Measurements from ENCODE around the gene PRDM1. TPM values are rescaled to one million over a fixed set of nuclear protein-coding genes. Genes with fewer than 3 reads are reported as not detected.
A peak's percentile ranks its signal among the peaks of the same experiment; 100 is the strongest.

The PRDM1 gene
- polyA plus RNA-seq (2012; rRNA removed) = 2.3 and 4.0 TPM in 2 replicates
- polyA plus RNA-seq (2012; cell fraction: cytosol; rRNA removed) = 2.6 and 3.0 TPM in 2 replicates
- 6.7 and 8.0 TPM in 2 replicates for polyA plus RNA-seq (2012; cell fraction: nucleus; rRNA removed)

DNA sequence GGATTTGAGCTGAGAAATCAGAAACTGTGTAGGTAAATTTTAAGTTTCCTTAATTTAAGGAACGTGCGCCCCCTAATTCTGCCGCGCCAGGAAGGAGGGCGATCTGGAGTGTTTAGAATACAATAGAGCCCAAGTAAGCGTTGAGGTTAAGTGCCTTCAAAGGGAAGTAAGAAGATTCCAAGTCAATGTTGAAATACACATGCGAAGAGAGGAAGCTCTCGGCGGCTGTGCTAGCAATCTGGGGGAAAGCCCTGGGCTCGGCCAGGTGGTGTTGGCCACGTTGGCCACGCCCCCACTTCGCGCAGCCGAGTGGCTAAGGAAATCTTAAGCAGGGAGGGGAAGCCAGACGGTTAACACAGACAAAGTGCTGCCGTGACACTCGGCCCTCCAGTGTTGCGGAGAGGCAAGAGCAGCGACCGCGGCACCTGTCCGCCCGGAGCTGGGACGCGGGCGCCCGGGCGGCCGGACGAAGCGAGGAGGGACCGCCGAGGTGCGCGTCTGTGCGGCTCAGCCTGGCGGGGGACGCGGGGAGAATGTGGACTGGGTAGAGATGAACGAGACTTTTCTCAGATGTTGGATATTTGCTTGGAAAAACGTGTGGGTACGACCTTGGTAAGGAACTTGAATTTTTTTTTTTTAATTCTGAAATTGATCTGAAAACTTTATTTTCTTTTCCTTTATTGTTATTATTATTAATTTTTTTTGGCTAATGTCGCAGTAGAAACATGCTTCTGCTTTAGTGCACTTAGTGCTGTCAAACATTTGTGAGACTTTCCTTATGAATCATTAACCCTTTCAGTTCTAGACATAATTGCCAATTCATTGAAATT lies at the start of gene PRDM1:
PRDM1 (plus strand) TSS at position 353 of the 830 bp plus-strand sequence; CDS start at position 571, 218 bp downstream.
- POLR2A ChIA-PET = no interaction called here
- DNase-seq = peak; percentile 69
- peak within 1 kb of the TSS; percentile 83 for H2AFZ ChIP-seq (ENCODE audit: low read depth)

More for the DNA sequence above, at the start of gene PRDM1:
- Histone ChIP-seq H3K79me2 (ENCODE audit: insufficient read depth) (peaks cover 34% of the 10 kb centered on the region), H3K36me3 (replicated peaks in 1 of 2; ENCODE audit: control insufficient read depth in 1 of 2, insufficient read depth in 2 of 2, low read length in 1 of 2) (no peaks in the 10 kb centered on the region), H3K9ac (peak within 1 kb of the TSS; percentile 60; the same call in 1 of the 2 replicates), H3K4me2 (peak within 1 kb of the TSS; percentile 85), H3K9me3 (no peaks in the 10 kb centered on the region), H3K27ac (ENCODE audit: low read depth in 2 of 2, low read length in 1 of 2) (peak within 1 kb of the TSS; percentile 19 to 71), H4K20me1 (ENCODE audit: insufficient read depth) (no peaks in the 10 kb centered on the region), H3K4me3 (ENCODE audit: low read depth in 2 of 2, low read length in 1 of 2) (peak within 1 kb of the TSS; percentile 72 to 74), H3F3A (replicated peaks; ENCODE audit: insufficient read depth) (peaks cover 47% of the 10 kb centered on the region), H3K27me3 (ENCODE audit: insufficient read depth) (no peaks in the 10 kb centered on the region), H3K4me1 (ENCODE audit: control insufficient read depth in 1 of 2, insufficient read depth in 2 of 2, low read depth in 1 of 2, low read length in 1 of 2) (peaks cover 5 to 35% of the 10 kb centered on the region in 2 experiments), H3K9me2 (no peaks in the 10 kb centered on the region)
- 4% methylated on average over 36 of the region's 44 CpGs for WGBS (ENCODE audit: low lambda C conversion rate)
- CTCF ChIA-PET = interaction anchor here (0.6 to 1.5 kb wide), 4 partner anchors 8 to 215 kb away, joined by 3 to 4 read pairs (median 4); no protein-coding TSS in a partner anchor
- TF ChIP-seq TAF1 (IDR thresholded peaks at IDR 0.05; ENCODE audit: borderline replicate concordance, low read depth, low read length) (peak; percentile 29; the same call in 1 of the 2 replicates), CHD2 (IDR thresholded peaks at IDR 0.05; ENCODE audit: low read length, partially characterized antibody) (peak; percentile 18), MXI1 (IDR thresholded peaks at IDR 0.05; ENCODE audit: low read depth, low read length) (peak; percentile 20; the same call in 1 of the 2 replicates), RAD21 (IDR thresholded peaks at IDR 0.05; ENCODE audit: low read length) (peak; percentile 15; the same call in 1 of the 2 replicates), TCF12 (IDR thresholded peaks at IDR 0.05) (0 out of 2 replicates have a peak, but pooled peaks have one; percentile 39), GATA2 (CRISPR knock-in tag; IDR thresholded peaks at IDR 0.05) (no peak), SMC3 (IDR thresholded peaks at IDR 0.05; ENCODE audit: low read depth, low read length) (peak; percentile 14; the same call in 1 of the 2 replicates), RCOR1 (IDR thresholded peaks at IDR 0.05; ENCODE audit: low read length) (no peak), SIN3A (IDR thresholded peaks at IDR 0.05; ENCODE audit: borderline replicate concordance, low read depth, low read length) (peak; percentile 47; the same call in 1 of the 2 replicates), POLR2AphosphoS5 (IDR thresholded peaks at IDR 0.05; ENCODE audit: low read depth, low read length) (no peak)
- TF ChIP-seq, protein P1, sequence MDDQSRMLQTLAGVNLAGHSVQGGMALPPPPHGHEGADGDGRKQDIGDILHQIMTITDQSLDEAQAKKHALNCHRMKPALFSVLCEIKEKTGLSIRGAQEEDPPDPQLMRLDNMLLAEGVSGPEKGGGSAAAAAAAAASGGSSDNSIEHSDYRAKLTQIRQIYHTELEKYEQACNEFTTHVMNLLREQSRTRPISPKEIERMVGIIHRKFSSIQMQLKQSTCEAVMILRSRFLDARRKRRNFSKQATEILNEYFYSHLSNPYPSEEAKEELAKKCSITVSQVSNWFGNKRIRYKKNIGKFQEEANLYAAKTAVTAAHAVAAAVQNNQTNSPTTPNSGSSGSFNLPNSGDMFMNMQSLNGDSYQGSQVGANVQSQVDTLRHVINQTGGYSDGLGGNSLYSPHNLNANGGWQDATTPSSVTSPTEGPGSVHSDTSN (IDR thresholded peaks at IDR 0.05) = no peak
- TF ChIP-seq, protein P2, sequence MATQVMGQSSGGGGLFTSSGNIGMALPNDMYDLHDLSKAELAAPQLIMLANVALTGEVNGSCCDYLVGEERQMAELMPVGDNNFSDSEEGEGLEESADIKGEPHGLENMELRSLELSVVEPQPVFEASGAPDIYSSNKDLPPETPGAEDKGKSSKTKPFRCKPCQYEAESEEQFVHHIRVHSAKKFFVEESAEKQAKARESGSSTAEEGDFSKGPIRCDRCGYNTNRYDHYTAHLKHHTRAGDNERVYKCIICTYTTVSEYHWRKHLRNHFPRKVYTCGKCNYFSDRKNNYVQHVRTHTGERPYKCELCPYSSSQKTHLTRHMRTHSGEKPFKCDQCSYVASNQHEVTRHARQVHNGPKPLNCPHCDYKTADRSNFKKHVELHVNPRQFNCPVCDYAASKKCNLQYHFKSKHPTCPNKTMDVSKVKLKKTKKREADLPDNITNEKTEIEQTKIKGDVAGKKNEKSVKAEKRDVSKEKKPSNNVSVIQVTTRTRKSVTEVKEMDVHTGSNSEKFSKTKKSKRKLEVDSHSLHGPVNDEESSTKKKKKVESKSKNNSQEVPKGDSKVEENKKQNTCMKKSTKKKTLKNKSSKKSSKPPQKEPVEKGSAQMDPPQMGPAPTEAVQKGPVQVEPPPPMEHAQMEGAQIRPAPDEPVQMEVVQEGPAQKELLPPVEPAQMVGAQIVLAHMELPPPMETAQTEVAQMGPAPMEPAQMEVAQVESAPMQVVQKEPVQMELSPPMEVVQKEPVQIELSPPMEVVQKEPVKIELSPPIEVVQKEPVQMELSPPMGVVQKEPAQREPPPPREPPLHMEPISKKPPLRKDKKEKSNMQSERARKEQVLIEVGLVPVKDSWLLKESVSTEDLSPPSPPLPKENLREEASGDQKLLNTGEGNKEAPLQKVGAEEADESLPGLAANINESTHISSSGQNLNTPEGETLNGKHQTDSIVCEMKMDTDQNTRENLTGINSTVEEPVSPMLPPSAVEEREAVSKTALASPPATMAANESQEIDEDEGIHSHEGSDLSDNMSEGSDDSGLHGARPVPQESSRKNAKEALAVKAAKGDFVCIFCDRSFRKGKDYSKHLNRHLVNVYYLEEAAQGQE (IDR thresholded peaks at IDR 0.05; ENCODE audit: low read depth, low read length) = no peak
- TF ChIP-seq, protein P3, sequence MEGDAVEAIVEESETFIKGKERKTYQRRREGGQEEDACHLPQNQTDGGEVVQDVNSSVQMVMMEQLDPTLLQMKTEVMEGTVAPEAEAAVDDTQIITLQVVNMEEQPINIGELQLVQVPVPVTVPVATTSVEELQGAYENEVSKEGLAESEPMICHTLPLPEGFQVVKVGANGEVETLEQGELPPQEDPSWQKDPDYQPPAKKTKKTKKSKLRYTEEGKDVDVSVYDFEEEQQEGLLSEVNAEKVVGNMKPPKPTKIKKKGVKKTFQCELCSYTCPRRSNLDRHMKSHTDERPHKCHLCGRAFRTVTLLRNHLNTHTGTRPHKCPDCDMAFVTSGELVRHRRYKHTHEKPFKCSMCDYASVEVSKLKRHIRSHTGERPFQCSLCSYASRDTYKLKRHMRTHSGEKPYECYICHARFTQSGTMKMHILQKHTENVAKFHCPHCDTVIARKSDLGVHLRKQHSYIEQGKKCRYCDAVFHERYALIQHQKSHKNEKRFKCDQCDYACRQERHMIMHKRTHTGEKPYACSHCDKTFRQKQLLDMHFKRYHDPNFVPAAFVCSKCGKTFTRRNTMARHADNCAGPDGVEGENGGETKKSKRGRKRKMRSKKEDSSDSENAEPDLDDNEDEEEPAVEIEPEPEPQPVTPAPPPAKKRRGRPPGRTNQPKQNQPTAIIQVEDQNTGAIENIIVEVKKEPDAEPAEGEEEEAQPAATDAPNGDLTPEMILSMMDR (IDR thresholded peaks at IDR 0.05) = peak; percentile 35
- TF ChIP-seq, protein P4, sequence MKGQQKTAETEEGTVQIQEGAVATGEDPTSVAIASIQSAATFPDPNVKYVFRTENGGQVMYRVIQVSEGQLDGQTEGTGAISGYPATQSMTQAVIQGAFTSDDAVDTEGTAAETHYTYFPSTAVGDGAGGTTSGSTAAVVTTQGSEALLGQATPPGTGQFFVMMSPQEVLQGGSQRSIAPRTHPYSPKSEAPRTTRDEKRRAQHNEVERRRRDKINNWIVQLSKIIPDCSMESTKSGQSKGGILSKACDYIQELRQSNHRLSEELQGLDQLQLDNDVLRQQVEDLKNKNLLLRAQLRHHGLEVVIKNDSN (IDR thresholded peaks at IDR 0.05; ENCODE audit: borderline replicate concordance, low read depth) = no peak; the same call in 1 of the 2 replicates

Measured in SK-N-SH (cell line).